Transverse colon (tissue), 4 donors: Measurements from ENCODE around the gene RDH12. TPM values are rescaled to one million over a fixed set of nuclear protein-coding genes. Genes with fewer than 3 reads are reported as not detected.
A peak's percentile ranks its signal among the peaks of the same experiment; 100 is the strongest.

Experiments used
- DNase-seq: peaks from one replicate; pipeline ENCODE4 v3.0.0-alpha.2; 2019
- H3K27ac ChIP-seq, 4 donors: fragments of 200-600 bp; sonication (generic); 2 replicates each; pipeline ENCODE4 v1.5.1; 2016 to 2018; ENCODE audit warnings: inconsistent platforms in 4 of 4
- H3K27me3 ChIP-seq: fragments of 200-600 bp; sonication (generic); 2 replicates; pipeline ENCODE4 v1.5.1; 2017; ENCODE audit warnings: inconsistent platforms
- H3K36me3 ChIP-seq, 4 donors: fragments of 200-600 bp; sonication (generic); 2 replicates each; pipeline ENCODE4 v1.5.1; 2017 to 2019; ENCODE audit warnings: inconsistent platforms in 4 of 4
- H3K4me1 ChIP-seq, 4 donors: fragments of 200-600 bp; sonication (generic); 2 replicates each; pipeline ENCODE4 v1.5.1; 2017 to 2020; ENCODE audit warnings: inconsistent platforms in 4 of 4
- H3K4me3 ChIP-seq, 4 donors: fragments of 200-600 bp; sonication (generic); 1 replicate in 1 of 4; 2 replicates in 3 of 4; pipeline versions ENCODE4 v1.5.1 to v1.6.1; 2017 to 2019; ENCODE audit warnings: inconsistent platforms in 4 of 4
- H3K9me3 ChIP-seq, 2 donors: fragments of 200-600 bp; sonication (generic); 2 replicates each; pipeline ENCODE4 v1.5.1; 2017 to 2019; ENCODE audit warnings: inconsistent platforms in 2 of 2
- EP300 ChIP-seq: sonication (generic); formaldehyde crosslinking; IDR thresholded peaks from one replicate; pipeline ENCODE4 v1.6.1; 2017; ENCODE audit warnings: antibody characterized with exemption, low read depth
- POLR2A ChIP-seq: fragments of 450-650 bp; IDR thresholded peaks from one replicate; pipeline ENCODE4 v1.6.1; 2016; ENCODE audit warnings: antibody characterized with exemption, mild to moderate bottlenecking, moderate library complexity
- POLR2AphosphoS5 ChIP-seq, 3 donors: sonication (generic); formaldehyde crosslinking; IDR thresholded peaks; one replicate each; pipeline ENCODE4 v1.6.1; 2016; ENCODE audit warnings: antibody characterized with exemption in 3 of 3
- WGBS, 2 donors: methylation state at CpG; one replicate each; pipeline ENCODE4 v1.1.5; 2018; ENCODE audit warnings: low coverage in 1 of 2; 5-methylcytosine and 5-hydroxymethylcytosine counted together
- in situ Hi-C, 4 donors: fragments of 200-750 bp; cut with MboI; loops; one replicate each; pipeline versions ENCODE4 v1.15.0 to v1.15.1; 2017; ENCODE audit warnings: low sequenced_read_pairs in 3 of 4, low pct_ligation_motif_present in 1 of 4, low pct_unique_long_range_greater_than_20kb in 1 of 4
- intact Hi-C: fragments of 100-400 bp; cut with DNase I; formaldehyde crosslinking; loops from one replicate; pipeline ENCODE4 v1.15.1; 2023; ENCODE audit warnings: low total_unique reads
- total RNA-seq, 4 donors: library from RNA; depleted of rRNA; stranded (reverse); fragments of >200 nt; gene quantifications; one replicate each; pipeline ENCODE4 v1.1.0, GENCODE V29; 2016
- TF ChIP-seq, protein P1 (sequence below), 5 experiments: fragments of 200-600 bp in 3 of 5; fragments of 450-650 bp in 2 of 5; sonication (generic) in 3 of 5; IDR thresholded peaks; 1 replicate in 2 of 5; 2 replicates in 3 of 5; pipeline ENCODE4 v1.5.1; 2016 to 2017; ENCODE audit warnings: antibody characterized with exemption in 5 of 5, inconsistent platforms in 3 of 5, mild to moderate bottlenecking in 2 of 5, moderate library complexity in 1 of 5

Gene RDH12
- total RNA-seq, 4 donors from 2014 or later = 0.27 TPM; not detected in 3

DNA sequence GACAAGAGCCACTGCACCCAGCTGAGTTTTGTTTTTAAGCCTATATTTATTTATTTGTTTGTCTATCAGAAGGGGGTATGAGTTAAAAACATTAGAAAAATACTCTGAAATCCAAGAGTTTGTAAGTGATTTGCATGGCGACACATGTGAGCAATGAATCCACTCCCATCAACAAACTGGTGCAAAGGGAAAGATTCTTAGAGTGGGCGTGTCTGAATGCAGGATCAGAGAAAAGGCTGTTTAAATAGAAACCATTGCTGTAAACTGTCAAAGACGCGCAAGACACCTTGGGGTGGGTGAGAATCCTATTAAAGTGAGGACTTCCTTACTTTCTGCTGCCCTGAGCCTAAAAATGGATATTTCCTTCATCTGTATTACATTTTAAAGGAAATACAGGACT, 62.8 kb downstream of the RDH12 start:
- Histone ChIP-seq H3K27ac (peak overlapping the region; percentile 64 to 81 (median 72)), H3K36me3 (peaks cover 0 to 46% (median 14%) of the 10 kb centered on the region in 4 donors), H3K4me3 (no peak overlapping the region), H3K4me1 (peaks cover 0 to 22% (median 14%) of the 10 kb centered on the region in 4 donors), H3K27me3 (no peaks in the 10 kb centered on the region), H3K9me3 (no peaks in the 10 kb centered on the region)
- in situ Hi-C loops = no loop called here
- peak in 1 of 3 donors; percentile 15 for TF ChIP-seq POLR2AphosphoS5 (IDR thresholded peaks at IDR 0.05)
- TF ChIP-seq POLR2A = no peak
- 46 to 53% methylated on average over 4 of the region's 4 CpGs for WGBS, 2 donors
- DNase-seq = peak; percentile 27
- intact Hi-C loops = no loop called here

DNA sequence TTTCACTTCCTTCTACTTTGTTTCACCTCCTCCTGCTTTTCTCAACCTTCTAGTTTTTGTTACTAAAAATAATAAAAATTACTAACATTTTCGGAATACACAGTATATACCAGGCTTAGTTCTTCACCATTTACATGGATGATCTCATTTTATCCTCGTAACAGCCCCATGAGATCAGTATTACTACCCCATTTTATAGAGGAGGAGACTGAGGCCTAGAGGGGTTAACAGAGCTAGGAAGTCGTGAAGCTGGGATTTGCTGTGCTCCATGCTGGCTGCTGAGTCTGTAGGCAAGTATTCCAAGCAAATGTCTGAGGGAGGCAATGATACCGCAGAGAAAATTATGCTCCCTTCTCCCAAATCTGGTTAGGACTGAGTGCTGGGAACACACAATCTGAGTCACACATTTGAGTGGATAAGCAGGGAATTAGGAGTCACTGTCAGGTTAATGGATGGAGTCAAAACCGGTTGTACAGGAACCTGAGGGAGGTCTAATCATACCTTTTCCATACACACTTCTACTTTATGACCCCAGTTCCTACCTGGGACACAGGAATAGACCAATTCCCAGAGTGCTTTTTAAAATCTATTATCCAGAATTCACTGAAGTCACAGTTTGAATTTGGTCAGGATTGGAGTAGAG, 63.6 kb downstream of the RDH12 start:
- H3K4me1 ChIP-seq = peaks cover 0 to 22% (median 14%) of the 10 kb centered on the region in 4 donors
- DNase-seq = no peak
- H3K4me3 ChIP-seq = no peak overlapping the region
- 54 to 57% methylated on average over 3 to 5 of the region's 5 CpGs for WGBS, 2 donors
- no peak for TF ChIP-seq POLR2A
- no peak for TF ChIP-seq POLR2AphosphoS5 (IDR thresholded peaks at IDR 0.05)
- TF ChIP-seq EP300 = no peak
- TF ChIP-seq, protein P1, sequence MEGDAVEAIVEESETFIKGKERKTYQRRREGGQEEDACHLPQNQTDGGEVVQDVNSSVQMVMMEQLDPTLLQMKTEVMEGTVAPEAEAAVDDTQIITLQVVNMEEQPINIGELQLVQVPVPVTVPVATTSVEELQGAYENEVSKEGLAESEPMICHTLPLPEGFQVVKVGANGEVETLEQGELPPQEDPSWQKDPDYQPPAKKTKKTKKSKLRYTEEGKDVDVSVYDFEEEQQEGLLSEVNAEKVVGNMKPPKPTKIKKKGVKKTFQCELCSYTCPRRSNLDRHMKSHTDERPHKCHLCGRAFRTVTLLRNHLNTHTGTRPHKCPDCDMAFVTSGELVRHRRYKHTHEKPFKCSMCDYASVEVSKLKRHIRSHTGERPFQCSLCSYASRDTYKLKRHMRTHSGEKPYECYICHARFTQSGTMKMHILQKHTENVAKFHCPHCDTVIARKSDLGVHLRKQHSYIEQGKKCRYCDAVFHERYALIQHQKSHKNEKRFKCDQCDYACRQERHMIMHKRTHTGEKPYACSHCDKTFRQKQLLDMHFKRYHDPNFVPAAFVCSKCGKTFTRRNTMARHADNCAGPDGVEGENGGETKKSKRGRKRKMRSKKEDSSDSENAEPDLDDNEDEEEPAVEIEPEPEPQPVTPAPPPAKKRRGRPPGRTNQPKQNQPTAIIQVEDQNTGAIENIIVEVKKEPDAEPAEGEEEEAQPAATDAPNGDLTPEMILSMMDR (IDR thresholded peaks at IDR 0.05) = no peak
- H3K27me3 ChIP-seq = no peaks in the 10 kb centered on the region
- H3K27ac ChIP-seq = peak overlapping the region; percentile 64 to 81 (median 72)
- in situ Hi-C loops (no loop called here), intact Hi-C loops (no loop called here)
- no peaks in the 10 kb centered on the region for H3K9me3 ChIP-seq
- peaks cover 0 to 46% (median 16%) of the 10 kb centered on the region in 4 donors for H3K36me3 ChIP-seq

DNA sequence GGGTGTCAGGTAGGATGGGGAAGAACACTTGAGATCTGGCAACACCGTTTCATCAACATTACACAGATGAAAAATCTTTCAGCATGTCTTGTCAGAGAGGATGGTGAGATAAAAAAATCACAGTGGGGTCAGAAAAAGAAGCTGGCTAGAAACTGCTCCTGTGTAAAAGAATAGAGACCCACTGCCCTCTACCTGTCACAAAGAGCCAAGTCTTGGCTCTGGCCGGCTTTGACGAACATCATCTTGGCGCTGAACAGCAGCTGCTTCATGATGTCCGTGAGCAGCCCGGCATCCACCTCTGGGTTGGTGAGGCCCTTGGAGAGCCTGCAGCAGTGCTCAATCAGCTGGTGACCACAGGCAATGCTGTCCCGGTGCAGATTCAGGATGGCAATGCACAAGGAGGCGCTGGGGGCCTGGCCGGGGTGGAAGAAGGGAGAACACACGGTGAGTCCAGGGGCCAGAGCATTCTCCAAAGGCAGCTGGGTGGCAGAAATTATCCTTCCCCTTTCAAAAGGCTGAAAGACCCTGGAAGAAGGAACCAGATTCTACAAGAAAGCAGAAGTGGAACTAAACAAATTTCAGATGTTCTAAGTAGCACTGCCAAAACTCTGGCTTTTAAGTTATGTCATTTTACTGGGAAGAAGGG, 64.5 kb downstream of the RDH12 start:
- Histone ChIP-seq H3K9me3 (no peaks in the 10 kb centered on the region), H3K36me3 (peaks cover 0 to 46% (median 18%) of the 10 kb centered on the region in 4 donors), H3K27ac (peak overlapping the region in 3 of 4 donors; percentile 64 to 81 (median 65)), H3K4me1 (peaks cover 0 to 22% (median 14%) of the 10 kb centered on the region in 4 donors), H3K4me3 (no peak overlapping the region), H3K27me3 (no peaks in the 10 kb centered on the region)
- in situ Hi-C loops = no loop called here
- DNase-seq = peak; percentile 14
- TF ChIP-seq, protein P1 (IDR thresholded peaks at IDR 0.05) = peak in 1 of 5 experiments; percentile 13
- no peak for TF ChIP-seq POLR2AphosphoS5 (IDR thresholded peaks at IDR 0.05)
- WGBS, 2 donors = 80 to 84% methylated on average over 3 to 10 of the region's 10 CpGs
- intact Hi-C loops = no loop called here

DNA sequence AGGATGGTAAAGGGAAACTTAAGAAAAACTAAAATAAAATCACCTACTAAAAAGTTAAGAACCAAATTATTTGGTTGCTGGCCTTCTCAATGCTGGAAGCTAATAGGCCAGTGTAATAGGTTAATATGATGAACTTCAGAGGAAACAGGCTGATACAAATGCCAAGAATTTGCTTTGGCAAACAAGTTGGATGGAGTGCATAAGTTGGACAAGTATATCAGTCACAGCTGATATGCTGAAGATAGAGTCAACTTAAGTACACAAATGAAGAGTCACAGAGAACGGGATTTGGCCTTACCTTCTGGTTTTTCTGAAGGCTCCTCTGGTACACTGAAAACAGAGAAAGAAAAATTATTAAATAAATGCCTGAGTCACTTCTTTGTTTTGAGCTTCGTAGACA, 66.5 kb downstream of the RDH12 start:
- intact Hi-C loops (no loop called here), in situ Hi-C loops (no loop called here)
- Histone ChIP-seq H3K27me3 (no peaks in the 10 kb centered on the region), H3K4me3 (no peak overlapping the region), H3K36me3 (peaks cover 0 to 49% (median 24%) of the 10 kb centered on the region in 4 donors), H3K27ac (no peak overlapping the region), H3K9me3 (no peaks in the 10 kb centered on the region), H3K4me1 (peaks cover 0 to 22% (median 14%) of the 10 kb centered on the region in 4 donors)
- DNase-seq = no peak
- no peak for TF ChIP-seq POLR2AphosphoS5 (IDR thresholded peaks at IDR 0.05)
- no peak for TF ChIP-seq EP300
- TF ChIP-seq, protein P1 (IDR thresholded peaks at IDR 0.05) = no peak
- no peak for TF ChIP-seq POLR2A
- 95% methylated on average over 2 of the region's 2 CpGs for WGBS, 2 donors
